ENCODE data around the gene NUAK1.
"Not testable (repeated sequence)": the region's sequence is repeated elsewhere in the genome, so short reads cannot be mapped to it uniquely, and the experiment has no call there.

NUAK1 gene

GRCh38 chr12:106146987-106147386 is 8.2 kb upstream of the NUAK1 start:
- FAIRE-seq = no peak

GRCh38 chr12:106145539-106146447 is 7.0 kb upstream of the NUAK1 start:
- no peak for FAIRE-seq

- no peak for FAIRE-seq
These were observed 6.1 kb upstream of the NUAK1 start for GRCh38 chr12:106144847-106145246.

GRCh38 chr12:106142591-106143261 is 4.0 kb upstream of the NUAK1 start:
- FAIRE-seq = no peak

DNA sequence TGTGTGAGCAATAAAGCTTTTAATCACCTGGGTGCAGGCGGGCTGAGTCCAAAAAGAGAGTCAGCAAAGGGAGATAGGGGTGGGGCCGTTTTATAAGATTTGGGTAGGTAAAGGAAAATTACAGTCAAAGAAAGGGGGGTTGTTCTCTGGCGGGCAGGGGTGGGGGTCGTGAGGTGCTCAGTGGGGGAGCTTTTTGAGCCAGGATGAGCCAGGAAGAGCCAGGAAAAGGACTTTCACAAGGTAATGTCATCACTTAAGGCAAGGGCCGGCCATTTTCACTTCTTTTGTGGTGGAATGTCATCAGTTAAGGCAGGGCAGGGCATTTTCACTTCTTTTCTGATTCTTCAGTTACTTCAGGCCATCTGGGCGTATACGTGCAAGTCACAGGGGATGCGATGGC is 3.2 kb upstream of the NUAK1 start:
- FAIRE-seq = not testable (repeated sequence)

DNA sequence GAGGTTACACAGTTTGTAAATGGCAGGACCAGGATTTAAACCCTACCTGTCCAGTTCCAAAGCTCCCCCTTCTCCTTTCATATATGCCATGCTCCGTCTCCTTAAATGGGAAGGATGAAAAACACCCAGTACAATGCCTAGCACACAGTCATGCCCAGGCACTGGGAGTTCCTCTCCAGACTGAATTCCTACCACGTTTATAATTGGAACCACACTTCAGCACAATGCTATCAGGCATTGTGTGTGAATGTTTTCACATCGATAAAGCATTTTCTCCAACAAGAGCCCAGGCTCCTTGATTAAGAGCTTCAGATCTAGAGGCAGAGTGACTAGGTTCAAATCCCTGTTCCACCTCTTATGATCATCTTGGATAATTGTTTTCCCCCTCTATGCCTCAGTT is 2.7 kb upstream of the NUAK1 start:
- no peak for FAIRE-seq

GRCh38 chr12:106141003-106141402 is 2.2 kb upstream of the NUAK1 start:
- no peak for FAIRE-seq

DNA sequence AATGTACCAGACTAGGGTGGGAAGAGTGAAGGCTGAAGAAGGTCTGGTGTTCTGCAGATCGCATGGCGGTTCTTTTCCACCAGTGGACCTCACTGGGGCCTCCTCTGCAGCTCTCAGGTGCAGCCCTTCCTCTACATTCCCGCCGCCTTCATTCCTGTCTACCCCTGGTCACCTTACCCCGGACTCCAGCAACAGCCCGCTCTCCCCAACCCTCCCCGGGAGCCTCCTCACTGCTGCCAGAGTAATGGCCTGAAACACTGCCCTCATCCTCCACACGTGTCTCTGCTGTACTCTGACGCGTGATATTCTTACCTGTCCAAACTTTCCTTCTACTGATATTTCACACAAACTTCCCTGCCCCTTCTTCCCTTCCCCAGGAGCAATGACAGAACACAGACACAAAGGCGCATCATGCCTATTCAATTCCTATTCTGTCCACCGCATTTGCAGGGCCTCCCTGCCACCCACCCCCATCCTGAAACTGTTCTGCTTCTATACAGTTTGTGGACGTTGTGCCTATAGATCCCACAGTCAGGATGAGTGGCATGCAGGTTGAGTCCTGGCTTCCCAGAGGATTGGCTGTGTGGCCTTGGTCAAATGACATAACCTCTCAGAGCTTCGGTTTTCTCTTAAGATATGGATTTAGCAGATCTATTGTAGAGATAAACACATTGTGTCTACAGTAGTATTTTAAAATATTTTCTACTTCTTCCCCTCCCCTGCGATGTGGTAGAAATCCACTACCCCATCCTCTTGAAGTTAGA is 1.7 kb upstream of the NUAK1 start:
- FAIRE-seq = no peak

DNA sequence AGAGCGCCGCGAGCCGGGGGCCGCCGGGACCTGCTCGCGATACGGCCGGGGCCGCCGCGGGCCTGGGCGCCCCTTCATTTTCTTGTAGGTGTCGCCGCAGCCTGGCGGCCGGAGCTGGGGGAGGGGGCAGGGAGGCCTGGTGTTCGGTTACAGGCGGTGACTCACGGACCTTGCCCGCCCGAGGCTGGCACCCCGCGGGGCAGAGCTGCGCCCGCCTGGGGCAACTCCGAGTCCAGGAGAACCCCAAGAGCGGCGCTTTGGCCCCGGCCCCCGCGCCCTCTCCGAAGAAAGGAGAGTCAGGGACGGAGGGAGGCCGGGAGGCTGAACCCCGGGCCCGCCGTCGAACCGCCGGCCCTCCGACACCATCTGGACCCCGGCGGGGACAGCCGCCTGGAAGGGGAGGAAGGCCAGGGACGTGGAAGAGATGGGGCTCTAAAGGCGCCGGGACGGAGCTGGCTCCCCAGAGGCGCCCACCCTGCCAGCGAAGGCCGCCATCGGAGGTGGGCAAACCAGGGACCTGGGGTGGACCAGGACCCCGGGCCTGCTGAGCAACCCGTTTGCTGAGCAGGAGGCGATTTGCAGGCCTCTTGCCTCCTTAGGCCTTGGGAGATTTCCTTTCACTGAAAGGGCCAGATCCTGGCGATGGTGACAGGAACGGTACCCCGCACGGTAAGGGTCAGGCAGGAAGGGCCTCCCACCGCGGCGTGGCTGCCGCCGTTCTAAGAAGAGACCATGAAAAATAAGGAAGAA is 843 bp upstream of the NUAK1 start:
- FAIRE-seq = no peak

- FAIRE-seq = no peak
These were observed 459 bp downstream of the NUAK1 start for GRCh38 chr12:106138357-106138632.

DNA sequence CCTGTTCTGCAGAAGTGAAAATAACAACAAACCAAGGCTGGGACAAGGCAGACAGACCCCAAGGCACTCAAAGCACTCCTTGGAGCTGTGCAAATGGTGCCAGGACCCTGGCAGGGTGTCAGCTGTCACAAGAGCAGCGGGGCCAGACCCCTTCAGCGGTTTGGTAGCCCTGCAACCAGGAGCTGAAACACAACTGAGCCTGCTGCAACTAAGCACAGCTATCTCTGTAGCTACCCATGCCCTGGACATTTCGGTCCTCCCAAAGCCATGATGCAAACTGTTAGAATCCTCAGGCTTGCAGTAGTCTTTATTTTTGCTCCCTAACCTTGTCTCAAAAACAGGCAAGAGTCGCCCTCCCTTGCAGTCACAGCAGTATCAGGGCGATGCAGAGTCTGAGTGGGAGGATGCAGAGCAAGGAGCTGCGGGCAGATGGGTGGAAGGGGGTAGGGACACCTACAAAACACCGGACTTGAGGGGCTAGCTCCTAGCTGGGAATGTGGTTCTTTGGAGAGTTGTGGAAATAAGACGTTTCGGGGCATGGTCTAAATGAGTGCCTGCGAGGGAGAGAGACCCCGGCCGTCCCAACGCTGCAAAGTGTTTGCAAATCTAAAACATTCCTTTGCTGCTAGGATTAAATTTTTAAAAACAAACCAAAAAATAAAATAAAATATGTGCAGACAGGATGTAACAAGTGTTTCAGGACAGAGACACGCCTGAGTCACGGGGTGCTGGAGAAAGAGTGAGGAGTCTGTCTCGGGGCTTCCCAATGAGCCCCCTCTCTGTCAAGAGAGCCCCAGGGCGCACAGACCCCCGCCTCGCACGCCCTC is 1.0 kb downstream of the NUAK1 start:
- FAIRE-seq = no peak

DNA sequence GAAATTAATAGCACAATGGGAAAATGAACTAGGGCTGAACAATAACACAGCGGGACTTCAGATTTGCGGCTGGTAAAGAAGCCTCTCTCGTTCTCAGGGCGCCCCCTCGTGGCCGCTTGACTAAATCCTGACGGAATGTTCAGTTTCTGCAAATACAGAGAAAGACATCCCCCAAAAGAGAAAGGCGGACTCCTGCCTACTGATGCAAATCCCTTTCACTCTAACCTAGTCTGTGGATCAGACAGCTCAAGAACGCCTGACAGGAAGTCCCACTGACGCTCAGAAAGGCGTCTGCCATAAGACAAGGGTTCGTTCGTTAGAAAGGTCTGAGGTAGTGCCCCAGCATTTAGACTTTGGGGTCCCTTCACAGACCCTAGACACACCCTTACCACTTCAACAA is 2.5 kb downstream of the NUAK1 start:
- FAIRE-seq = no peak

DNA sequence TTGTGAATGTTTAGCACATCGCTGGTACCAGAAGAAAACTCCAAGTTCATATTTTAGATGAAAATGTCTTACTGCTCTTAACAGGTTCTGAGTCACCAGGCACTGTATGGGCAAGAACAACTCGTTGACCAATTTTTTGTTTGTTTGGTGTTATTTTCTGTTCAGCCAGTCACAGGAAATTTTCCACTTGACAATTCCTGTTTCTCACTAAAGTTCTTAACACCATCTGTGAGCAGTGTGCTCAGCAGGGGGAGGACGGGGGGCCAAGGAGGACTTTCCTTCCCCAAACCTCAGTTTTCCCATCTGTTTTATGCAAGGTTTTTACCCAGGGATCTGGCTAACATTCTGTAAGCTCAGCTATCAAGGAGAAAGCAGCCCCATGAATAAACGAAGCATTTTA is 3.0 kb downstream of the NUAK1 start:
- FAIRE-seq = no peak

DNA sequence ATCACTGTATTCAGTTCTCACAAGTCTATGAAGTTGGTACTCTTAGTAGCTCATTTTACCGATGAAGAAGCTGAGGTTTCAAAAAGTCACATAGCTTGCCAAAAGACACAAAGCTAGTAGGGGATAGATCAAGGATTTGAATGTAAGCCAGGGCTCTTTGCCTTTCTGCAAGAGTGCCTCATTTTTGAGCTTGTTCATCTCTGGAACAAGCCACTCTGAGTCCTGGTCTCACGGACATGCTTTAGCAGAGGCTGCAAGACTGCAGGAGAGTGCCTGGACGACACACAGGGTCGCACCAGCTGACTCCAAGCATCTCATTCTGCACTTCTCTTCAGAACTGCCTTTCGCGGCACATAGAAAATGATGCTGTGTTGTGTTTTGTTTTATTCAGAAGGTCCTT is 3.7 kb downstream of the NUAK1 start:
- FAIRE-seq = no peak

DNA sequence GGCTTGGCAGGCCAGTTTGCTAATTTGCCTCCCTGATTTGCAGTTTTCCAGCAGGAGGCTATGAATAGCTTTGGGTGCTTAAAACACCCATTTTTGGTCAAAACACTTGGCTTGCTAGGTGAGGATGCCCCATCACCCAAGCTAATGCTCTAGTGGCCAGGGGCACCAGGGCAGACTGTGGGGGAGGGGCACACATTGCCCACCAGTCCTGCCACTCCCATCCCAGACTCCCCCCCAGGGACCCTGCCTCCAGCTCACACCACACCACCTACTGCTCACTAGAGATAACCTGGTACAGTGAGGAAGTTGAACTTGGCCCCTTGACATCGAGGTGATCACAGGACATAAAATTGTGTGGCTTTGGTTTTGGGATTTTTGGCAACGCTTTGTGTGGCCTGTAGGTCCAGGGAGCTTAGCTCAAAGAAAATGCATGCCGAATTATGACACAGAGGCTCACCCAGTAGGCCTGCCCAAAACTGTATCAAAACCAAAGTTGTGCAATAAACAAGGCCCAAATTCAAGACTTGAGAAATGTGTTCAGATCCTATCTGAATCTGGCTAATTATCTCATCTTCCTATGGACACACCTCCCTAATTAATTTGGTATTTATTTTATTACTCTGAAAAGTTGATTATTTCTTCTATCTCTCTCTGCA is 4.3 kb downstream of the NUAK1 start:
- FAIRE-seq = no peak

DNA sequence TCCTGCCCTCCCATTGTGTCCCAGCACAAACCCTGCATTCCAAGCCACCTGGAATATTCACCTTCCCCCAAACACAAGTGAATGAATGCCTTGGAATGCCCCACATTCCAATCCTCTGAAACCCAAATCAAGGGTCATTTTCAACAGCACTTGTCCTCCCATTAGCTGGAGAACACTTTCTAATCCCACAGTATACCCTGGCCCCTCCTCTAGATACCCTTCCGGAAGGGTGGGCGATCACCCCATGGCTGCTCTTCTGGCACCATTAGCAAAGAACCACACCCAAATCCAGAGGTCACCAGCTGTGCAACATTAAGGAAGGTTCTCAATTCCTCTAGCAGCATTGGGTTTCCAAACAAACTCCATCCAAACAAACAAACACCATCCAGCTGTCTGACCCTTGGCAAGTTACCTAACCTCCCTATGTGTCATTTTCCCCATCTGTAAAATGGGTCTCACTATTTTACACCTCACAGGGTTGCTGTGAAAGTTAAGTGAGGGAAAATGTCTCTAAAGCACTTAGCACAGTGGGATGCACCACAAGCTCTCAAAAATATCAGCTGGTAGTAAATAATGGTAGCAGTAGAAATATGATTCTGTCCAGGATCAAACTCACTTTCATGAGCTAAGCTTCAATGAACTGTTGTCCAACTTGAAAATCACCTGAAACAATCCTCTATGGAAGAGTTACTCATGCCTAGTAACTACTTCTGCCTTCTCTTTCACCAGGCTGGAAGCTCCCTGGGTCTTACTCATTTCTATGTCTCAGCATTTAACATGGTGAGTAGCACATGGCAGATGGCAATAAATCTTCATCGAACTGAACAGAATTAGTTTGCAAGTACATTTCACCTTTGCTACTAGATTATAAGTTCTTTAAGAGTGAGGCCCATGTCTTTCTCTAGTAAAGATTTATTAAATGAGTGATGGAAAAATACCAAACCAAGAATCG is 5.3 kb downstream of the NUAK1 start:
- FAIRE-seq = no peak

GRCh38 chr12:106132175-106133135 is 6.3 kb downstream of the NUAK1 start:
- no peak for FAIRE-seq

GRCh38 chr12:106131676-106132075 is 7.1 kb downstream of the NUAK1 start:
- no peak for FAIRE-seq

DNA sequence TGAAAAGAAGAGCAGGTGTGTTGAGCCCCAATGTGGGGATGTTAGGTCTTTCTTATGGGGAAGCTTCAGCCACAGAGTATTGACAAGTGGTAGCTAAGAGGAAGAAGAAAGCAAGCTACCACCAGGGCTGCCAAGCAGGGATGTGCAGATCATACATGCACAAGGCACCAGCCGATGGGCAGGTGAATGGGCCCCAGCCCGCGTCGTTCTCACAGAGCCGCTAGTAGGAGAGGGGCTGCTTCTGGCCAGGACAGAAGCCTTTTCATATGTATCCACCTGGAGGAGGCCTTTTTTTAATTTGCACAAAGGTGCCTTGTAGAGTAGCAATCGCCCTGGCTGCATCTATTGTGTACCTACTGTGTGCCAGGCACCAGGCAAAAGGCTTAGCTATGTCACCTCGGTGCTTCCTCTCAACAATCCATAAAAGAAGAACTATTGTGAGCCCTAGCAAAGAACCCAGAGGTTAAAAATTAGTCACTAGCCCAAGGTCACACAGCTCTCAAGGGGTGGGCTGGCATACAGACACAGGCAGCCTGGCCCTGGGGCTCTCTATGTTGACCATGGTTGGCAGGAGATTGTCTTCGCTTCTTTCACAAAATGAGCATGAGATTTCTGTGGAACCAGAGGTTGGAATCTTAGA is 8.2 kb downstream of the NUAK1 start:
- no peak for FAIRE-seq
